Chondrocyte (in vitro differentiated cells): ENCODE measurements around the gene CREB3L1. TPM values are rescaled to one million over a fixed set of nuclear protein-coding genes. Genes with fewer than 3 reads are reported as not detected.
A peak's percentile ranks its signal among the peaks of the same experiment; 100 is the strongest.

ENCODE experiments used
- DNase-seq: peaks from one replicate; pipeline ENCODE4 v3.0.0; 2021; ENCODE audit warnings: mixed read lengths, low spot score
- H3K27ac Mint-ChIP-seq: one replicate; pipeline ENCODE4 v1.8.0; 2021; ENCODE audit warnings: mild to moderate bottlenecking, moderate library complexity, mixed read lengths; ENCODE audit not compliant: unreplicated experiment
- H3K27me3 Mint-ChIP-seq: 2 replicates; pipeline ENCODE4 v1.8.0; 2021; ENCODE audit warnings: low read depth, mixed read lengths
- H3K36me3 Mint-ChIP-seq: 2 replicates; pipeline ENCODE4 v1.8.0; 2021; ENCODE audit warnings: low read depth, mixed read lengths
- H3K4me1 Mint-ChIP-seq: 2 replicates; pipeline ENCODE4 v1.8.0; 2021; ENCODE audit warnings: low read depth, mild to moderate bottlenecking, mixed read lengths
- H3K4me3 Mint-ChIP-seq: one replicate; pipeline ENCODE4 v1.8.0; 2021; ENCODE audit warnings: mild to moderate bottlenecking, moderate library complexity, mixed read lengths; ENCODE audit not compliant: unreplicated experiment
- H3K9me3 Mint-ChIP-seq: 2 replicates; pipeline ENCODE4 v1.8.0; 2021; ENCODE audit warnings: low read depth, mixed read lengths
- total RNA-seq: library from RNA; stranded (reverse); gene quantifications from 3 replicates; pipeline ENCODE4 v1.2.1, GENCODE V29; 2021
- TF ChIP-seq, protein P1 (sequence below): fragments of 200-600 bp; sonication (generic); IDR thresholded peaks from 2 replicates; pipeline ENCODE4 v1.5.0; 2021; ENCODE audit warnings: antibody characterized with exemption, mild to moderate bottlenecking, moderate library complexity

The CREB3L1 gene
- total RNA-seq, 1 donor from 2014 or later: 192 TPM

DNA sequence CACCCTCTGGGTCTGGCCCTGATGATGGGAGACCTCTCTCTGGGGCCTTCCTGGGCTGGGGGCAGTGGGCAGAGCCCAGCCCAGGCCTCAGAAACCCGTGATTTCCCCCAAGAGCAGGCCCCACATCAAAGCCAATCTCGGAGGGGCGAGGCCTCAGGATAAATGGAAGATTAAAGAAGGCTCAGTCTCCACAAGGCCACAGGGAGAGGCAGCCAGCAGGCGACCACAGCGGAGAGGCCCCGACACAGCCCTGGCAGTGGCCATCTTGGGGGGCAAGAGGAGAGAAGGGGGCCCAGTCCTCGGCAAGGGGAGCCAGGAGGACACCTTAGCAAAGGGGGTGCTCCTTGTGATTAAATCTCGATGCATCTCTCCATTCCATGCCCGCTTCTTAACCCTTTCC lies 12.5 kb upstream of the CREB3L1 start:
- Mint-ChIP-seq H3K27ac (no peak overlapping the region), H3K36me3 (no peaks in the 10 kb centered on the region), H3K27me3 (no peaks in the 10 kb centered on the region), H3K4me3 (no peak overlapping the region), H3K4me1 (no peaks in the 10 kb centered on the region), H3K9me3 (no peaks in the 10 kb centered on the region)
- TF ChIP-seq, protein P1, sequence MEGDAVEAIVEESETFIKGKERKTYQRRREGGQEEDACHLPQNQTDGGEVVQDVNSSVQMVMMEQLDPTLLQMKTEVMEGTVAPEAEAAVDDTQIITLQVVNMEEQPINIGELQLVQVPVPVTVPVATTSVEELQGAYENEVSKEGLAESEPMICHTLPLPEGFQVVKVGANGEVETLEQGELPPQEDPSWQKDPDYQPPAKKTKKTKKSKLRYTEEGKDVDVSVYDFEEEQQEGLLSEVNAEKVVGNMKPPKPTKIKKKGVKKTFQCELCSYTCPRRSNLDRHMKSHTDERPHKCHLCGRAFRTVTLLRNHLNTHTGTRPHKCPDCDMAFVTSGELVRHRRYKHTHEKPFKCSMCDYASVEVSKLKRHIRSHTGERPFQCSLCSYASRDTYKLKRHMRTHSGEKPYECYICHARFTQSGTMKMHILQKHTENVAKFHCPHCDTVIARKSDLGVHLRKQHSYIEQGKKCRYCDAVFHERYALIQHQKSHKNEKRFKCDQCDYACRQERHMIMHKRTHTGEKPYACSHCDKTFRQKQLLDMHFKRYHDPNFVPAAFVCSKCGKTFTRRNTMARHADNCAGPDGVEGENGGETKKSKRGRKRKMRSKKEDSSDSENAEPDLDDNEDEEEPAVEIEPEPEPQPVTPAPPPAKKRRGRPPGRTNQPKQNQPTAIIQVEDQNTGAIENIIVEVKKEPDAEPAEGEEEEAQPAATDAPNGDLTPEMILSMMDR: no peak
- DNase-seq: peak; percentile 72

DNA sequence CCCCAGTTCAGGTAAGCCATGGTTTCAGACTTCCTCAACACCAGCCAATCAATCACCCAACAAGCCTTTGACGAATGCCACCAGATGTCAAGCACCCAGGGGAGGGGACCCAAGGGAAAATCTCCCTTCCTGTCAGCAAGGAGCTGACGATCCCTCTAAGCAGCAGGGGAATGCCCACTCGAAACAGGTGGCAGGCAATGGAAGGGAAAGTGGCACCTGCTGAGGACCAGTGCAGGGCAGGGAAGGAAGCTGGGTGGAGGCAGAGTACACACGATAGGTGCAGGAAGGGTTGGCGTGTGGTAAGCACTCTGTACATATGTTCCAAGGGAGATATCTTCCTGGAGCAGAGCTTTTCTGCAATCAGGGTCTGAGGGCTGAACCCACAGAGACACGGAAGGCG lies 11.7 kb upstream of the CREB3L1 start:
- Mint-ChIP-seq H3K4me1 (no peaks in the 10 kb centered on the region), H3K9me3 (no peaks in the 10 kb centered on the region), H3K36me3 (no peaks in the 10 kb centered on the region), H3K27ac (no peak overlapping the region), H3K4me3 (no peak overlapping the region), H3K27me3 (no peaks in the 10 kb centered on the region)
- TF ChIP-seq, protein P1: no peak
- peak; percentile 35 for DNase-seq

DNA sequence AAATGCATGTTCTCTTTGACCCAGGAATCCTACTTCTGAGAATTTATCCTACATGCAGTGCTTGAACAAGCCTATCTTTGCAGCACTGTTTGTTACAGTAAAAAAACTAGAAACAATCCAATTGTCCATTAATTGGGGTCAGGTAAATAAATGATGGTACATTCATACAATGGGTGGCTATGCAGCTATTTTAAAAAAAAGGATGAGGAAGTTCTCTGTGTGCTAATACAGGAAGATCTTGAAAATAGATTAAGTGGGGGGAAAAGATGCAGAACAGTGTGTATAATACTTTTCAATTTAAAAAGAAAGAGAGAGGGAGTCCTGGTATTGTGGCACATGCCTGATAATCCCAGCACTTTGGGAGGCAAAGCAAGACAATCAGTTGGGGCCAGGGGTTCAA lies 9.5 kb upstream of the CREB3L1 start:
- H3K36me3 Mint-ChIP-seq: no peaks in the 10 kb centered on the region
- peaks cover 17% of the 10 kb centered on the region for H3K4me1 Mint-ChIP-seq
- H3K9me3 Mint-ChIP-seq: no peaks in the 10 kb centered on the region
- no peak for DNase-seq
- H3K4me3 Mint-ChIP-seq: no peak overlapping the region
- H3K27ac Mint-ChIP-seq: no peak overlapping the region
- TF ChIP-seq, protein P1: no peak
- H3K27me3 Mint-ChIP-seq: no peaks in the 10 kb centered on the region

DNA sequence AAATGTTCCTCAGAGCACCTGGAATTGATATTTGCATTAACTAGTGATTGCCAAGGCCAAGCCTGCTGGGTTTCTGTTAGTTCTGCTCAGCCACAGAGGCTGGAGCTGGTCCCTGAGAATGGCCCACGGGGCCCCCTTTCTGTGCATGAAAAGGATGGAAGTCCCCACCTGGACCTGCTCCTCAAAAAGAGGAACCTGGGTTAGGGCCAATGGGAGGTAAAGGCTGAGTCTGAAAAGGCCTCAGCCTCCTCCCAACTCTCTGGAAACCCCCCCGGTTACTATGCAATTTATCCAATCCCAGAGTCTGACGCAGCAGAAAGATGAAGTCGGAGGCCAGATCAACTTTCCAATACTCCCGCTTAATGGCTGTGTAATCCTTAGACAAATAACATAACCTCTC lies 6.8 kb upstream of the CREB3L1 start:
- TF ChIP-seq, protein P1: no peak
- H3K36me3 Mint-ChIP-seq: no peaks in the 10 kb centered on the region
- DNase-seq: peak; percentile 33
- no peaks in the 10 kb centered on the region for H3K27me3 Mint-ChIP-seq
- H3K4me1 Mint-ChIP-seq: peaks cover 40% of the 10 kb centered on the region
- no peaks in the 10 kb centered on the region for H3K9me3 Mint-ChIP-seq
- no peak overlapping the region for H3K27ac Mint-ChIP-seq
- H3K4me3 Mint-ChIP-seq: no peak overlapping the region

DNA sequence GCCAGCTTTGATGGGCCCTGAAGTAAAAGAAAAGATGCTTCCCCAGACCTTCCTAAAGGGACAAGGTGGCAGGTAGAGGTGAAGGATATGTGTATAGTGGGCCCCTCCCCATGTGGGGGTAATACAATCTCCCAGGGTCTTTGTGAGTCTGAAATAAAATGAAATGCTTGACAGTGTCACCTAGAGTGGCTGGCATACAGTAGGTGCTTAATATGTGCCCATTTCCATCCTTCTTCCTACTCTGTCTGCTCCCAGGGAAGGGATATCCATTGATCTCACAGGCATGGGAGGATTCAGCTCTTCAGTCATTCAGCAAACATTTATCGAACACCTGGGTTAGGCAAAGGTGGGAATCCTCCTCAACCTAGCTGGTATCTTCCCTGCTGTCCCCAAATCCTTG lies 6.1 kb upstream of the CREB3L1 start:
- TF ChIP-seq, protein P1: no peak
- Mint-ChIP-seq H3K9me3 (no peaks in the 10 kb centered on the region), H3K27me3 (no peaks in the 10 kb centered on the region), H3K4me3 (no peak overlapping the region), H3K36me3 (no peaks in the 10 kb centered on the region), H3K4me1 (peaks cover 40% of the 10 kb centered on the region), H3K27ac (no peak overlapping the region)
- DNase-seq: no peak
